Thyroid gland (tissue), 4 donors: Measurements from ENCODE around the gene FOXB2.

Source experiments
- CTCF ChIP-seq, 6 experiments: fragments of 200-600 bp in 3 of 6; fragments of 450-650 bp in 3 of 6; sonication (generic) in 3 of 6; IDR thresholded peaks; one replicate each; pipeline ENCODE4 v1.5.1; 2016 to 2019; ENCODE audit warnings: antibody characterized with exemption in 6 of 6, mild to moderate bottlenecking in 2 of 6, inconsistent platforms in 1 of 6, moderate library complexity in 1 of 6
- POLR2A ChIP-seq, 2 donors: fragments of 450-650 bp; IDR thresholded peaks; one replicate each; pipeline ENCODE4 v1.6.1; 2017; ENCODE audit warnings: antibody characterized with exemption in 2 of 2, mild to moderate bottlenecking in 2 of 2, moderate library complexity in 1 of 2

- TF ChIP-seq POLR2A (IDR thresholded peaks at IDR 0.05) (no peak), CTCF (IDR thresholded peaks at IDR 0.05) (no peak)
Observed at GRCh38 chr9:77005216-77005615, 14.2 kb upstream of the FOXB2 start.
